HepG2 (cell line): ENCODE data around the gene AGT. TPM values are rescaled to one million over a fixed set of nuclear protein-coding genes. Genes with fewer than 3 reads are reported as not detected.
A peak's percentile ranks its signal among the peaks of the same experiment; 100 is the strongest.

Experiments used
- AGO2 ChIP-seq: fragments of 200-400 bp; formaldehyde crosslinking; optimal IDR thresholded peaks from 2 replicates; pipeline ENCODE3; 2017; ENCODE audit warnings: mild to moderate bottlenecking, low read depth, low read length, moderate library complexity
- AKAP8 ChIP-seq: sonication (generic); formaldehyde crosslinking; IDR thresholded peaks from 2 replicates; pipeline ENCODE4 v1.5.1; 2020; ENCODE audit warnings: mild to moderate bottlenecking, missing genetic modification reagents
- ARNT2 ChIP-seq: sonication (generic); formaldehyde crosslinking; IDR thresholded peaks from 2 replicates; pipeline ENCODE4 v1.8.0; 2022; ENCODE audit warnings: mild to moderate bottlenecking, low read depth, missing genetic modification reagents, moderate library complexity
- BCL6 ChIP-seq: IDR thresholded peaks from 2 replicates; pipeline ENCODE4 v1.6.1; 2016; ENCODE audit warnings: missing genetic modification reagents, missing compliant biosample characterization
- CBFB ChIP-seq: sonication (generic); formaldehyde crosslinking; IDR thresholded peaks from 2 replicates; pipeline ENCODE4 v1.4.0; 2020; ENCODE audit warnings: missing genetic modification reagents
- CENPX ChIP-seq: sonication (generic); formaldehyde crosslinking; IDR thresholded peaks from 2 replicates; pipeline ENCODE4 v1.9.0; 2021; ENCODE audit warnings: mild to moderate bottlenecking, missing genetic modification reagents, moderate library complexity
- ETV5 ChIP-seq: IDR thresholded peaks from 2 replicates; pipeline ENCODE4 v1.6.1; 2018; ENCODE audit warnings: missing biosample characterization, missing genetic modification reagents, inconsistent platforms, borderline replicate concordance
- EZH2 ChIP-seq: conservative IDR thresholded peaks from 2 replicates; pipeline ENCODE4 v1.6.1; 2012; ENCODE audit warnings: mild to moderate bottlenecking, low read depth, low read length, moderate library complexity
- HNF4A ChIP-seq: sonication (generic); formaldehyde crosslinking; IDR thresholded peaks from 2 replicates; pipeline ENCODE4 v1.4.0; 2020; ENCODE audit warnings: missing genetic modification reagents
- HOXA5 ChIP-seq: sonication (generic); formaldehyde crosslinking; IDR thresholded peaks from 2 replicates; pipeline ENCODE4 v1.4.0; 2020; ENCODE audit warnings: missing genetic modification reagents
- HOXD1 ChIP-seq: sonication (generic); formaldehyde crosslinking; IDR thresholded peaks from 2 replicates; pipeline ENCODE4 v1.5.0; 2020; ENCODE audit warnings: missing genetic modification reagents
- KMT2A ChIP-seq: sonication (generic); formaldehyde crosslinking; IDR thresholded peaks from 2 replicates; pipeline ENCODE4 v1.4.0; 2020; ENCODE audit warnings: missing genetic modification reagents
- POLR2A ChIP-seq, 2 experiments: IDR thresholded peaks; 2 replicates each; pipeline ENCODE4 v1.6.1; 2011; ENCODE audit warnings: low read depth in 2 of 2, low read length in 2 of 2, mild to moderate bottlenecking in 1 of 2, moderate library complexity in 1 of 2; ENCODE audit not compliant: insufficient read depth in 1 of 2
- PPARG ChIP-seq: conservative IDR thresholded peaks from 2 replicates; pipeline ENCODE4 v1.6.1; 2016; ENCODE audit warnings: missing biosample characterization, missing genetic modification reagents
- SNAPC2 ChIP-seq: sonication (generic); formaldehyde crosslinking; IDR thresholded peaks from 2 replicates; pipeline ENCODE4 v1.8.1; 2022; ENCODE audit warnings: mild to moderate bottlenecking, missing genetic modification reagents
- ZBTB42 ChIP-seq: sonication (generic); formaldehyde crosslinking; IDR thresholded peaks from 2 replicates; pipeline ENCODE4 v1.5.0; 2020; ENCODE audit warnings: mild to moderate bottlenecking, missing genetic modification reagents
- ZKSCAN8 ChIP-seq: IDR thresholded peaks from 2 replicates; pipeline ENCODE4 v1.6.1; 2016; ENCODE audit warnings: borderline replicate concordance, missing genetic modification reagents, missing compliant biosample characterization
- ZMYM4 ChIP-seq: sonication (generic); formaldehyde crosslinking; IDR thresholded peaks from 2 replicates; pipeline ENCODE4 v1.8.1; 2023; ENCODE audit warnings: mild to moderate bottlenecking, missing genetic modification reagents
- ZNF143 ChIP-seq: sonication (generic); formaldehyde crosslinking; IDR thresholded peaks from 2 replicates; pipeline ENCODE4 v1.4.0; 2020; ENCODE audit warnings: missing genetic modification reagents
- ZNF207 ChIP-seq: fragments of 450-650 bp; IDR thresholded peaks from 2 replicates; pipeline ENCODE4 v1.6.1; 2016; ENCODE audit warnings: antibody characterized with exemption, borderline replicate concordance
- ZNF24 ChIP-seq: fragments of 450-650 bp; IDR thresholded peaks from 2 replicates; pipeline ENCODE4 v1.6.1; 2017; ENCODE audit warnings: antibody characterized with exemption, mild to moderate bottlenecking
- ZNF33A ChIP-seq: sonication (generic); formaldehyde crosslinking; IDR thresholded peaks from 2 replicates; pipeline ENCODE4 v1.5.1; 2020; ENCODE audit warnings: missing genetic modification reagents, mild to moderate bottlenecking, moderate library complexity, borderline replicate concordance
- ZNF34 ChIP-seq: sonication (generic); formaldehyde crosslinking; IDR thresholded peaks from 2 replicates; pipeline ENCODE4 v1.4.0; 2020; ENCODE audit warnings: mild to moderate bottlenecking, missing genetic modification reagents, borderline replicate concordance
- ZNF567 ChIP-seq: sonication (generic); formaldehyde crosslinking; IDR thresholded peaks from 2 replicates; pipeline ENCODE4 v1.8.1; 2023; ENCODE audit warnings: mild to moderate bottlenecking, missing genetic modification reagents, borderline replicate concordance
- ZNF7 ChIP-seq: IDR thresholded peaks from 2 replicates; pipeline ENCODE4 v1.6.1; 2016; ENCODE audit warnings: missing biosample characterization, missing genetic modification reagents
- ZNF839 ChIP-seq: sonication (generic); formaldehyde crosslinking; IDR thresholded peaks from 2 replicates; pipeline ENCODE4 v1.4.0; 2020; ENCODE audit warnings: missing genetic modification reagents, mild to moderate bottlenecking, borderline replicate concordance
- ZNF883 ChIP-seq: sonication (generic); formaldehyde crosslinking; IDR thresholded peaks from 2 replicates; pipeline ENCODE4 v1.5.1; 2020; ENCODE audit warnings: mild to moderate bottlenecking, missing genetic modification reagents; ENCODE audit errors: not compliant biosample characterization
- polyA plus RNA-seq, 8 experiments: library from polyadenylated mRNA; depleted of rRNA in 3 of 8; stranded (reverse) in 7 of 8; unstranded in 1 of 8; fragments of >200 nt; fragmentation: Illumina TruSeq in 4 of 8; extraction: Trizol in 4 of 8; gene quantifications; 2 replicates each; pipeline versions ENCODE4 v1.2.1 to v1.2.3, GENCODE V29; 2011 to 2016; ENCODE audit warnings: low read depth in 4 of 8, missing spikeins in 1 of 8, mixed read lengths in 1 of 8; ENCODE audit not compliant: insufficient read depth in 1 of 8
- total RNA-seq, 5 experiments: library from RNA; depleted of rRNA; stranded (reverse); fragments of >200 nt; fragmentation: Illumina TruSeq; extraction: Trizol; gene quantifications; 2 replicates each; pipeline ENCODE4 v1.2.3, GENCODE V29; 2016; ENCODE audit warnings: low read depth in 1 of 5
- TF ChIP-seq, protein P1 (sequence below): sonication (generic); formaldehyde crosslinking; IDR thresholded peaks from 2 replicates; pipeline ENCODE4 v1.8.0; 2022; ENCODE audit warnings: mild to moderate bottlenecking, missing genetic modification reagents
- TF ChIP-seq, protein P2 (sequence below): IDR thresholded peaks from 2 replicates; pipeline ENCODE4 v1.6.1; 2012; ENCODE audit warnings: inconsistent platforms
- TF ChIP-seq, protein P3 (sequence below): sonication (generic); formaldehyde crosslinking; IDR thresholded peaks from 2 replicates; pipeline ENCODE4 v1.4.0; 2020; ENCODE audit warnings: mild to moderate bottlenecking, missing genetic modification reagents

AGT gene
- total and polyA plus RNA-seq, 2 of the 13 experiments (the other 11 are each of a cell fraction or from before 2014, with no cell fraction given) = 892 to 2,071 TPM

DNA sequence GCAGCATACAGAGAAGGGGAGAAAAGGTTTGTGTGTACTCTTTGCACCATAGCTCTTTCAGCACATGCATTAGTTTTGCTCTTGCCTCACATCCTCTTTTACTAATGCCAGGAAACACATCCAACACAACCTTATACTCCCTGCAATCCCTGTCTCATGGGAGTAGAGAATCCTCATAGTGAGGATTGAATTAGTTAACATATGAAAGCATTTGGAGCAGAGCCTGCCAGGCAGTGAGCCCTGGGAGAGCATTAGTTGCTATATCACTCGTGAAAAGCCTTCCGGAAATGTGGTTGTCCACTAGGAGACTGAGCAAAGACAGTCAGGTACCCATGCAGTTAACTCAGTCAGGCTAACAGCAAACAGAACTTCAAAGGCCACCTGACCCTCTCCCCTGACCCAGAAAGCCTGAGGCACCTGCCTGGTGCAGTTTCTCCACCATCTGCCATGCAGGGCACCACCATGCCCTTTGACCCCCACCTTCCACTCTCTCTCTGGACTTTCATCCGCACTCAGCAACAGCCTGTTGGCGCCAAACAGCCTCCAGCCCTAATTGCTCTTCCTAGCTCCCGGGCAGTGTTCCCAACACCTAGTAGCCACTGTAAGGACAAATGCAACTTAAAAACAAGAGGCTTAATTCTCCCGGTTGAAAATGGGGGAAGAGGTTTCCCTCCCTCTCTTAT lies 14.9 kb upstream of the AGT start (continued):
- TF ChIP-seq, protein P1, sequence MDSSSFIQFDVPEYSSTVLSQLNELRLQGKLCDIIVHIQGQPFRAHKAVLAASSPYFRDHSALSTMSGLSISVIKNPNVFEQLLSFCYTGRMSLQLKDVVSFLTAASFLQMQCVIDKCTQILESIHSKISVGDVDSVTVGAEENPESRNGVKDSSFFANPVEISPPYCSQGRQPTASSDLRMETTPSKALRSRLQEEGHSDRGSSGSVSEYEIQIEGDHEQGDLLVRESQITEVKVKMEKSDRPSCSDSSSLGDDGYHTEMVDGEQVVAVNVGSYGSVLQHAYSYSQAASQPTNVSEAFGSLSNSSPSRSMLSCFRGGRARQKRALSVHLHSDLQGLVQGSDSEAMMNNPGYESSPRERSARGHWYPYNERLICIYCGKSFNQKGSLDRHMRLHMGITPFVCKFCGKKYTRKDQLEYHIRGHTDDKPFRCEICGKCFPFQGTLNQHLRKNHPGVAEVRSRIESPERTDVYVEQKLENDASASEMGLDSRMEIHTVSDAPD = peak; percentile 100
- peak; percentile 51; the same call in 1 of the 2 replicates for TF ChIP-seq CBFB
- peak; percentile 74; the same call in 1 of the 2 replicates for TF ChIP-seq HOXA5 (CRISPR knock-in tag)
- peak; percentile 30; the same call in 1 of the 2 replicates for TF ChIP-seq KMT2A (CRISPR knock-in tag)
- TF ChIP-seq CENPX (CRISPR knock-in tag) = no peak
- no peak for TF ChIP-seq ZNF24
- TF ChIP-seq ARNT2 (CRISPR knock-in tag) = peak; percentile 61; the same call in 1 of the 2 replicates
- TF ChIP-seq ZNF207 = no peak
- TF ChIP-seq ZNF7 (CRISPR knock-in tag) = no peak
- TF ChIP-seq BCL6 (CRISPR knock-in tag) = peak; percentile 88
- peak; percentile 75; the same call in 1 of the 2 replicates for TF ChIP-seq AKAP8 (CRISPR knock-in tag)
- TF ChIP-seq ZKSCAN8 (CRISPR knock-in tag) = peak; percentile 92
- 0 out of 2 replicates have a peak, but pooled peaks have one; percentile 61 for TF ChIP-seq SNAPC2 (CRISPR knock-in tag)
- peak; percentile 56 for TF ChIP-seq ZNF143 (CRISPR knock-in tag)
- peak; percentile 22 for TF ChIP-seq ZNF883 (CRISPR knock-in tag)
- peak; percentile 92 for TF ChIP-seq ZMYM4 (CRISPR knock-in tag)
- TF ChIP-seq, protein P2, sequence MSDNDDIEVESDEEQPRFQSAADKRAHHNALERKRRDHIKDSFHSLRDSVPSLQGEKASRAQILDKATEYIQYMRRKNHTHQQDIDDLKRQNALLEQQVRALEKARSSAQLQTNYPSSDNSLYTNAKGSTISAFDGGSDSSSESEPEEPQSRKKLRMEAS = peak; percentile 93
- no peak for TF ChIP-seq ZNF33A (CRISPR knock-in tag)
- TF ChIP-seq HNF4A (CRISPR knock-in tag) = peak; percentile 100
- TF ChIP-seq ZNF567 (CRISPR knock-in tag) = 0 out of 2 replicates have a peak, but pooled peaks have one; percentile 67
- no peak for TF ChIP-seq ZNF34 (CRISPR knock-in tag)
- no peak for TF ChIP-seq AGO2
- TF ChIP-seq HOXD1 (CRISPR knock-in tag) = peak; percentile 75
- peak; percentile 97 for TF ChIP-seq PPARG (CRISPR knock-in tag)
- TF ChIP-seq ZNF839 (CRISPR knock-in tag) = 0 out of 2 replicates have a peak, but pooled peaks have one; percentile 59
- 0 out of 2 replicates have a peak, but pooled peaks have one; percentile 49 for TF ChIP-seq ZBTB42 (CRISPR knock-in tag)
- TF ChIP-seq, protein P3, sequence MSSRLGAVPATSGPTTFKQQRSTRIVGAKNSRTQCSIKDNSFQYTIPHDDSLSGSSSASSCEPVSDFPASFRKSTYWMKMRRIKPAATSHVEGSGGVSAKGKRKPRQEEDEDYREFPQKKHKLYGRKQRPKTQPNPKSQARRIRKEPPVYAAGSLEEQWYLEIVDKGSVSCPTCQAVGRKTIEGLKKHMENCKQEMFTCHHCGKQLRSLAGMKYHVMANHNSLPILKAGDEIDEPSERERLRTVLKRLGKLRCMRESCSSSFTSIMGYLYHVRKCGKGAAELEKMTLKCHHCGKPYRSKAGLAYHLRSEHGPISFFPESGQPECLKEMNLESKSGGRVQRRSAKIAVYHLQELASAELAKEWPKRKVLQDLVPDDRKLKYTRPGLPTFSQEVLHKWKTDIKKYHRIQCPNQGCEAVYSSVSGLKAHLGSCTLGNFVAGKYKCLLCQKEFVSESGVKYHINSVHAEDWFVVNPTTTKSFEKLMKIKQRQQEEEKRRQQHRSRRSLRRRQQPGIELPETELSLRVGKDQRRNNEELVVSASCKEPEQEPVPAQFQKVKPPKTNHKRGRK (CRISPR knock-in tag) = peak; percentile 44; the same call in 1 of the 2 replicates
- TF ChIP-seq ETV5 = peak; percentile 92
- no peak for TF ChIP-seq EZH2
- TF ChIP-seq POLR2A (IDR thresholded peaks at IDR 0.05; ENCODE audit: insufficient read depth in 1 of 2, low read depth in 2 of 2, low read length in 2 of 2) = peak in 1 of 2 experiments; percentile 60; a peak in 2 of 4 replicates
